Gastroesophageal sphincter (tissue), 4 donors: ENCODE measurements around the gene CNOT6L. TPM values are rescaled to one million over a fixed set of nuclear protein-coding genes. Genes with fewer than 3 reads are reported as not detected.

Source experiments
- ATAC-seq: fragments of 150-250 bp; one replicate; pipeline ENCODE4 v1.9.1; 2016; ENCODE audit warnings: mild to moderate bottlenecking, moderate library complexity
- H3K27ac ChIP-seq, 4 donors: fragments of 200-600 bp; sonication (generic) in 3 of 4; 1 replicate in 3 of 4; 2 replicates in 1 of 4; pipeline ENCODE4 v1.5.1; 2016 to 2019
- H3K27me3 ChIP-seq: fragments of 200-600 bp; sonication (generic); one replicate; pipeline ENCODE4 v1.5.1; 2019
- H3K36me3 ChIP-seq, 2 donors: fragments of 200-600 bp; sonication (generic); one replicate each; pipeline ENCODE4 v1.5.1; 2019; ENCODE audit warnings: control low read depth in 1 of 2
- H3K4me1 ChIP-seq, 3 donors: fragments of 200-600 bp; sonication (generic); 1 replicate in 2 of 3; 2 replicates in 1 of 3; pipeline ENCODE4 v1.5.1; 2016 to 2019; ENCODE audit warnings: control low read depth in 2 of 3
- H3K4me3 ChIP-seq, 2 donors: fragments of 200-600 bp; sonication (generic); one replicate each; pipeline ENCODE4 v1.5.1; 2019; ENCODE audit warnings: mild to moderate bottlenecking in 1 of 2, moderate library complexity in 1 of 2
- H3K9me3 ChIP-seq, 3 donors: fragments of 200-600 bp; sonication (generic); one replicate each; pipeline ENCODE4 v1.5.1; 2017 to 2019; ENCODE audit warnings: control low read depth in 2 of 3
- EP300 ChIP-seq: sonication (generic); formaldehyde crosslinking; IDR thresholded peaks from one replicate; pipeline ENCODE4 v1.6.1; 2017; ENCODE audit warnings: antibody characterized with exemption, mild to moderate bottlenecking
- POLR2A ChIP-seq, 2 donors: fragments of 450-650 bp; IDR thresholded peaks; one replicate each; pipeline ENCODE4 v1.6.1; 2017; ENCODE audit warnings: antibody characterized with exemption in 2 of 2, mild to moderate bottlenecking in 2 of 2, moderate library complexity in 1 of 2
- POLR2AphosphoS5 ChIP-seq: sonication (generic); formaldehyde crosslinking; IDR thresholded peaks from one replicate; pipeline ENCODE4 v1.6.1; 2017; ENCODE audit warnings: antibody characterized with exemption
- WGBS, 2 donors: methylation state at CpG; one replicate each; pipeline ENCODE4 v1.1.5; 2018; ENCODE audit warnings: low coverage in 1 of 2; 5-methylcytosine and 5-hydroxymethylcytosine counted together
- total RNA-seq, 4 donors: library from RNA; depleted of rRNA; stranded (reverse); fragments of >200 nt; gene quantifications; one replicate each; pipeline ENCODE4 v1.1.0, GENCODE V29; 2016
- TF ChIP-seq, protein P1 (sequence below), 4 experiments: fragments of 200-600 bp in 2 of 4; fragments of 450-650 bp in 2 of 4; sonication (generic) in 1 of 4; IDR thresholded peaks; one replicate each; pipeline ENCODE4 v1.5.1; 2017 to 2019; ENCODE audit warnings: antibody characterized with exemption in 4 of 4, mild to moderate bottlenecking in 2 of 4, moderate library complexity in 2 of 4

CNOT6L gene
- total RNA-seq, 4 donors from 2014 or later, result 21.0 to 24.8 (median 22.3) TPM

DNA sequence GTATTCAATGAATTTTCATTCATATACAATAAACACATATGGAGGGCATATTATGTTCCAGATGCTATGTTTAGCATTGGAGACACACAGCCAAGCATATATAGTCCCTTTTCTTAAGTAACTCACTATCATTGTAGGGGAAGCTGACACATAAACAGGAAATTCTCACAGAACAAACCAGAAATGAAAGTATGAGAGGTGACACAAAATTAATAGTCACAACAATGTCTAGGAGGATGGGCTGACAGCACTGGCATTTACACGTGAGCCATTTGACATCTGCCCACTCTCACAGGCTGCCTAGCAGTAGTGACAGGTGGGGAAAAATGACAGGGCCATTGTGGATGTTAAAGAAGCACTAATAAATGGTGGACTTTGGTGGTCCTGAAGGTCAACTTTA lies 2.6 kb upstream of the CNOT6L start:
- Histone ChIP-seq H3K36me3 (no peaks in the 10 kb centered on the region), H3K4me3 (no peak overlapping the region), H3K9me3 (no peaks in the 10 kb centered on the region), H3K27ac (peak overlapping the region; percentile 91 to 100 (median 98)), H3K4me1 (peaks cover 0 to 27% (median 11%) of the 10 kb centered on the region in 3 donors), H3K27me3 (no peaks in the 10 kb centered on the region)
- ATAC-seq, result no peak
- 47 to 60% methylated on average over 1 of the region's 1 CpG for WGBS, 2 donors
- TF ChIP-seq, protein P1, sequence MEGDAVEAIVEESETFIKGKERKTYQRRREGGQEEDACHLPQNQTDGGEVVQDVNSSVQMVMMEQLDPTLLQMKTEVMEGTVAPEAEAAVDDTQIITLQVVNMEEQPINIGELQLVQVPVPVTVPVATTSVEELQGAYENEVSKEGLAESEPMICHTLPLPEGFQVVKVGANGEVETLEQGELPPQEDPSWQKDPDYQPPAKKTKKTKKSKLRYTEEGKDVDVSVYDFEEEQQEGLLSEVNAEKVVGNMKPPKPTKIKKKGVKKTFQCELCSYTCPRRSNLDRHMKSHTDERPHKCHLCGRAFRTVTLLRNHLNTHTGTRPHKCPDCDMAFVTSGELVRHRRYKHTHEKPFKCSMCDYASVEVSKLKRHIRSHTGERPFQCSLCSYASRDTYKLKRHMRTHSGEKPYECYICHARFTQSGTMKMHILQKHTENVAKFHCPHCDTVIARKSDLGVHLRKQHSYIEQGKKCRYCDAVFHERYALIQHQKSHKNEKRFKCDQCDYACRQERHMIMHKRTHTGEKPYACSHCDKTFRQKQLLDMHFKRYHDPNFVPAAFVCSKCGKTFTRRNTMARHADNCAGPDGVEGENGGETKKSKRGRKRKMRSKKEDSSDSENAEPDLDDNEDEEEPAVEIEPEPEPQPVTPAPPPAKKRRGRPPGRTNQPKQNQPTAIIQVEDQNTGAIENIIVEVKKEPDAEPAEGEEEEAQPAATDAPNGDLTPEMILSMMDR (IDR thresholded peaks at IDR 0.05), result no peak
- TF ChIP-seq POLR2A (IDR thresholded peaks at IDR 0.05) (no peak), POLR2AphosphoS5 (no peak), EP300 (no peak)

DNA sequence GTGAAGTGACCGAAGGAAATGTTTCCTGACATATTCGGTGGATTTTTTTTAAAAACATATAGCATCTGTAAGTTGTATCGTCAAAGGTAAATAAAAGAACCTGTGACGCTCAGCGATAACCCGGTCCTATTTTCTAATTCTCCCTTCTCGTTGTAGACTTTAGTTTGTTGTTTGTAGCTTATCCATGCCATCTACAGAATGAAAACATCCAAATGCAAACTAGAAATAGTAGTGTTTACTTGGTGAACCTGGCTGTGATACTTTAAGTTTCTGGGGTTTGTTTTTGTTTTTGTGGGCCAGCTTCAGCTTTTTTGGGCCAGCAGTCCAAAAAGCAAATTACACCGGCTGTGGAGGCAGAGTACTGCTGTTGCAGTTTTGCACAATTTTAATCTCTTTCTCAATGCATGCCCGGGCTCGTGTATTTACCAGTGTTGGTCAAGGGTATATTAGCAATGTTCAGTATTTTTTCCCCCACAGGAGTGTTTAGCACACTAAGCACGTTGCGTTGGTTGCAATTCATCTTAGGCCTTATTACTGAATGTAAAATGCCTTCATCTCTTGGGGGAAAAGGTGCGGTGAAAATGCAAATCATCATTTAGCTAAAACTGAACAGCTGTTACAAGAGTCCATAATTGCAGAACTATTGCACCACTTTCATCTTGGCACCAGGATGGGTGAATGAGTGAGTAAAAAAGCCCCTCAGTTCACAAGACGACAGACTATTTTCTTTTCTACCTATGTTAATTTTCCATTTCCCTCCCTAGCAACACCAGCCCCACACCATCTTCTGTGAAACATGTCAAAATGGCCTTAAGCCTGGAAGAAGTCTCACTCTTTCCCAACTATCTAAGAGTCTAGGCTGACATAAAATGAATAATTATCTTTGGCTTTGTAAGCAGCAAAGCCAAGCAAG lies 1.7 kb upstream of the CNOT6L start:
- Histone ChIP-seq H3K36me3 (no peaks in the 10 kb centered on the region), H3K9me3 (no peaks in the 10 kb centered on the region), H3K4me1 (peaks cover 0 to 36% (median 11%) of the 10 kb centered on the region in 3 donors), H3K27me3 (no peaks in the 10 kb centered on the region), H3K27ac (peak overlapping the region; percentile 91 to 100 (median 98)), H3K4me3 (peak overlapping the region; percentile 82 to 85)
- no peak for ATAC-seq
- TF ChIP-seq POLR2AphosphoS5 (no peak), POLR2A (IDR thresholded peaks at IDR 0.05) (no peak), EP300 (no peak)
- TF ChIP-seq, protein P1 (IDR thresholded peaks at IDR 0.05), result no peak
- WGBS, 2 donors, result 5 to 6% methylated on average over 11 to 14 of the region's 14 CpGs

DNA sequence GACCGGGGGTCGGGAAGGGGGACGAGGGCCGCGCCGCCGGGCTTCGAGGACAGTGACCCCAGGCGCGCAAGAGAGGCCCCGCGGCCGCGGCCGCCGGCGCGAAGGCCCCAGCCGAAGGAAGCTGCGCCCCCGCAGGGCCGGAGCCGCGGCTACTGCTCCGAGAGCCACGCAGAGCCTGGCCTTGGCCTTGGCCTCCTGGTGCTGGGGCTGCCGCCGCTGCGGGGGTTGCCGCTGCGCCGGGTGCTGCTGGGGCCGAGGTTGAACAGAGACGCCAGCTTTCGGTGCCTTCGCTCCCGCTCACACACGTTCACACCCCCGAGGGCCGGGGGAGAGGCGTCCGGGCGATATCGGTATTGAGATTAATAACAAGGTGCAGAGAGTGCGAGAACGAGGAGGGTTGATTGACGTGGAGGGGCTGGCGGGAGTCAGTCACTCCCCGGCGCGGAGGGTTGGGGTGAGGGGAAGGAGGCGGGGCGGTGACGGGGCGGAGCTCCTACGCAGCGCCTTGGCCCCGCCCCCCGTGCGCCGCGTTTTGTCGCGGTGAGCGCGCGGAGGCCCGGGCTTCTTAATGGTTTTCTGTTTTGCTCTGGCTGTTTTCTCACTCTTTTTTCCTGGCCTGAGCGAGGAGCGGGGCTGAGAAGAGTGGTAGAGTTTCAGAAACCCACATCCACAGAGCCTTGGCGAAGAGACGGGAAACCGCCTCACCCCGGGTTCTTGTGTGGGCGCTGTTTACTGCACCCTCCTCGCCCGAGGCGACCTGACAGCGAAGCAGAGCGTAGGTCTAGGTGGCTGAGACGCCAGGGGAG lies 878 bp upstream of the CNOT6L start:
- Histone ChIP-seq H3K9me3 (no peaks in the 10 kb centered on the region), H3K4me1 (peaks cover 0 to 44% (median 15%) of the 10 kb centered on the region in 3 donors), H3K27me3 (no peaks in the 10 kb centered on the region), H3K27ac (peak overlapping the region; percentile 91 to 100 (median 98)), H3K4me3 (peak overlapping the region; percentile 82 to 85), H3K36me3 (no peaks in the 10 kb centered on the region)
- peak; percentile 91 for ATAC-seq
- WGBS, 2 donors, result 0 to 1% methylated on average over 5 to 36 of the region's 81 CpGs
- TF ChIP-seq, protein P1 (IDR thresholded peaks at IDR 0.05), result peak in 1 of 4 experiments; percentile 1
- TF ChIP-seq POLR2AphosphoS5 (peak; percentile 64), POLR2A (IDR thresholded peaks at IDR 0.05) (peak; percentile 33 to 81), EP300 (no peak)

DNA sequence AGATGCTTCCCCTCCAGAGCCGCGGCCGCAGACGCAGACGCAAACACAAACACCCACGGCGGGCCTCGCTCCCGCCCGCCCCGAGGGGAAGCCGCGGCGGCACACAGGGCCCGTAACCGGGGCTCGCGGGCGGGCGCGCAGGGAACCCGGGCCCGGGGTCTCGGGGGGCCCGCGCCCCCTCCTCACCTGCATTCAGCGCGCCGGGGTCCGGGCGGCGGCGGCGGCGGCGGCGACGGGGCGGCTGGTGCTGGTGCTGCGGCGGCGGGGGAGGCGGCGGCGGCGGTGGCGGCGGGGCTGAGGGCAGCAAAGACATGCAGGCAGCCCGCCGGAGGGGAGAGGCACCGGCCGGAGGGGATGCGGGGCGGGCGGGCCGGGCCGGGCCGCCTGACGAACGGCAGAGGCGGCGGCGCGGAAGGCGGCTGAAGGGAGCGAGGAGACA lies 255 bp upstream of the CNOT6L start:
- H3K36me3 ChIP-seq, result no peaks in the 10 kb centered on the region
- peak overlapping the region; percentile 91 to 100 (median 98) for H3K27ac ChIP-seq
- ATAC-seq, result peak; percentile 18
- WGBS, 2 donors, result no CpG with 5 or more reads among the region's 66 CpGs
- TF ChIP-seq POLR2AphosphoS5 (no peak), POLR2A (IDR thresholded peaks at IDR 0.05) (peak in 1 of 2 donors; percentile 27), EP300 (no peak)
- H3K4me3 ChIP-seq, result peak overlapping the region; percentile 82 to 85
- H3K9me3 ChIP-seq, result no peaks in the 10 kb centered on the region
- H3K27me3 ChIP-seq, result no peaks in the 10 kb centered on the region
- H3K4me1 ChIP-seq, result peaks cover 0 to 51% (median 15%) of the 10 kb centered on the region in 3 donors

DNA sequence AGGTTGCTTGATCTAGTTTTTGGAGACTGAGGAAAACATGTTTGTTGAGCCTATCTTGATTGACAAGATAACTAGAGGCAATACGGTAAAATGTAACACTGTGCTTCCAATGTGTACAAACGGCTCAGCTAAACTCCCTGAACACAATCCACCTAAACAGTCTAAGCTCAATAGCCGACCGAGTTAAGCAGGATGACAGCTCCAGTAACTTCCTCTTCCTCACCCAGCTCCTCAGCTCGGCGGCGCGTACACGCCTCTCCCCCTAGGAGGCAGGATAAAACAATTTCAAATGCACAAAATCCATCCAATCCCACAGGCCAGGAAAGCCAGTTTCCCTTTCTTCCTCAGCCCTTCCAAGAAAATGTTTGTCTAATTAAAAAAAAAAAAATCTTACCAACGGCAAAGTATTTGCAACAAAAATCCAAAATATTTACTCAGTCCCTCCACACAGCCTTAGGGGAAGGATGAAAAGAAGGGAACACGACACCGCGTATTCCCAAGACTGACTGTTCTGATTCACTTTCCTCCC lies 1.0 kb downstream of the CNOT6L start:
- WGBS, 2 donors, result 0% methylated on average over 2 to 13 of the region's 13 CpGs
- H3K36me3 ChIP-seq, result no peaks in the 10 kb centered on the region
- H3K27me3 ChIP-seq, result no peaks in the 10 kb centered on the region
- H3K4me1 ChIP-seq, result peaks cover 2 to 63% (median 15%) of the 10 kb centered on the region in 3 donors
- peak overlapping the region; percentile 82 to 85 for H3K4me3 ChIP-seq
- peak overlapping the region; percentile 91 to 100 (median 98) for H3K27ac ChIP-seq
- no peaks in the 10 kb centered on the region for H3K9me3 ChIP-seq
- no peak for TF ChIP-seq EP300
- TF ChIP-seq POLR2AphosphoS5, result peak; percentile 35
- TF ChIP-seq, protein P1 (IDR thresholded peaks at IDR 0.05), result peak; percentile 38 to 69 (median 59)
- ATAC-seq, result peak; percentile 57
